ENCODE data around the gene KRTAP1-3.
"Not testable (repeated sequence)": the region's sequence is repeated elsewhere in the genome, so short reads cannot be mapped to it uniquely, and the experiment has no call there.

The KRTAP1-3 gene

GRCh38 chr17:41058741-41059140 lies 24.1 kb upstream of the KRTAP1-3 start:
- DNase-seq (ENCODE audit: extremely low read depth, low read depth), result no peak
- H3K4me3 ChIP-seq (replicated peaks; ENCODE audit: low read depth, low read length), result no peak overlapping the region
- TF ChIP-seq CTCF (IDR thresholded peaks at IDR 0.05; ENCODE audit: low read depth, low read length, missing control alignments), result no peak

GRCh38 chr17:41057547-41057946 lies 22.9 kb upstream of the KRTAP1-3 start:
- TF ChIP-seq CTCF (IDR thresholded peaks at IDR 0.05; ENCODE audit: low read depth, low read length, missing control alignments), result no peak
- DNase-seq (ENCODE audit: extremely low read depth, low read depth), result no peak
- H3K4me3 ChIP-seq (replicated peaks; ENCODE audit: low read depth, low read length), result no peak overlapping the region

DNA sequence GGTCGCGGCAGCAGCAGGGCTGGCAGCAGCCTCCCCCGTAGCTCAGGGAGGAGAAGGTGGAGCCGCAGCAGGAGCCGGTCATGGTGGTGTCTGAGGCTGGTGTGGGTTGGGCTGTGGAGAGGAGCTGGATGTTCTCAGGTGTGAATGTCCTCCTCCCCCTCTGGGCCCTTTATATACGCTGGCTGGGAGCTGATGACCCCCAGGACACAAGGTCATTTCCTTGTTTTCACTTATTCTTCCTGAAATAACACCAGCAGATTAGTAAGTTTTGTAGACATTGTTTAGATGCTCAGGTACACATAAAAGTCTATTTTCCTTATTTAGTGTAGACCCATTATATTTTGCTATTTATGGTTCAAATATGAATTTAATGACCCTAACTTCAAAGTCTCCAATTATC lies 20.5 kb upstream of the KRTAP1-3 start, which contains the start of gene KRTAP2-2:
Gene KRTAP2-2 (minus strand): TSS at position 101 of the 400 bp plus-strand sequence. CDS start 19 bp downstream, at position 82.
- not testable (repeated sequence) for DNase-seq (ENCODE audit: extremely low read depth, low read depth); H3K4me3 ChIP-seq (replicated peaks; ENCODE audit: low read depth, low read length)

DNA sequence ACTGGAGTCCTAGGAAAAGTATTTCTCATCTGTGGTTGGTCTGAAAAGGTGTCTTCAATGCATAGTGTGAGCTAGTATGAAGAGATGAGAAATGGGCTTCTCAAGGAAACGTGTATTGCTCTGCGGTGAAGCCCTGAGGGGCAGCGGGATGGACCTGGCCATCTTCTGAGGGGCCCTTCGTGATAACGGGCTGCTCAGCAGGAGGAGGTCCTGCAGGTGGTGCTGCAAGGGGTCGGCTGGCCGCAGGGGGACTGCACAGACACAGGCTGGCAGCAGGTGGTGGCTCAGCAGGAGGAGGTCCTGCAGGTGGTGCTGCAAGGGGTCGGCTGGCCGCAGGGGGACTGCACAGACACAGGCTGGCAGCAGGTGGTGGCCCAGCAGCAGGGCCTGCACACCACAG lies 19.9 kb upstream of the KRTAP1-3 start:
- not testable (repeated sequence) for H3K4me3 ChIP-seq (replicated peaks; ENCODE audit: low read depth, low read length); DNase-seq (ENCODE audit: extremely low read depth, low read depth)

GRCh38 chr17:41054025-41054424 lies 19.4 kb upstream of the KRTAP1-3 start:
- H3K4me3 ChIP-seq (replicated peaks; ENCODE audit: low read depth, low read length), result no peak overlapping the region
- DNase-seq (ENCODE audit: extremely low read depth, low read depth), result no peak
- no peak for TF ChIP-seq CTCF (IDR thresholded peaks at IDR 0.05; ENCODE audit: low read depth, low read length, missing control alignments)

DNA sequence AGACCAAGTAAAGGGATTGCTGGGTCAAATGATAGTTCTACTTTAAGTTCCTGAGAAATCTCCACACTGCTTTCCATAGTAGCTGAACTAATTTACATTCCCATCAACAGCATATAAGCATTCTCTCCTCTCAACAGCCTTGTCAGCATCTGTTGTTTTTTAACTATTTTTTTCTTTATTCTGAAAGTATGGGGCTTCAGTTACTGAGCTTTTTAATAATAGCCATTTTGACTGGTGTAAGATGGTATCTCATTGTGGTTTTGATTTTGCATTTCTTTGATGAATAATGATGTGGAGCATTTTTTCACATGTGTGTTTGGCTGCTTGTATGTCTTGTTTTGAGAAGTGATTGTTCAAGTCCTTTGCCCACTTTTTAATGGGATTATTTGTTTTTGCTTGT lies 17.9 kb upstream of the KRTAP1-3 start:
- no peak for DNase-seq (ENCODE audit: extremely low read depth, low read depth)
- no peak overlapping the region for H3K4me3 ChIP-seq (replicated peaks; ENCODE audit: low read depth, low read length)
- no peak for TF ChIP-seq CTCF (IDR thresholded peaks at IDR 0.05; ENCODE audit: low read depth, low read length, missing control alignments)

GRCh38 chr17:41049110-41049509 lies 14.4 kb upstream of the KRTAP1-3 start:
- no peak overlapping the region for H3K4me3 ChIP-seq (replicated peaks; ENCODE audit: low read depth, low read length)
- no peak for DNase-seq (ENCODE audit: extremely low read depth, low read depth)
- TF ChIP-seq CTCF (IDR thresholded peaks at IDR 0.05; ENCODE audit: low read depth, low read length, missing control alignments), result no peak

DNA sequence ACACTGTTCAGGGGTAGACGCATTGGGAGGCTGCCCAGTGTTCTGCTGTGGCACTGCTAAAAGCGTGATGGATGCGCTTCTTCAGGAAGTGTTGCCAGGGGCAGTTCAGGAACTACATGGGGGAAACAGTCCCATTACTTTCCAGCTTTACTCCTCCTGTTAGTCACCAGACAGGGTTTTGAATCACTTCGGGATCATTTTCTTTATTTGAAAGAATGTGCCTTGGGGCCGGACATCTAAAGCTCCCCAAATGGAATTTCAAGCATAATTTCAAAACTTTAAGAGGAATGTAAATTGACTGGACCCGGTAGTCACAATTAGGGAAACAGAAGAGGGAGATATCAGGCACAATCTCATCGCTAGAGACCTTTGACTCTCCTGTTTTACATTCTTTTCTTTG lies 13.8 kb upstream of the KRTAP1-3 start:
- no peak for TF ChIP-seq CTCF (IDR thresholded peaks at IDR 0.05; ENCODE audit: low read depth, low read length, missing control alignments)
- no peak overlapping the region for H3K4me3 ChIP-seq (replicated peaks; ENCODE audit: low read depth, low read length)
- DNase-seq (ENCODE audit: extremely low read depth, low read depth), result no peak

DNA sequence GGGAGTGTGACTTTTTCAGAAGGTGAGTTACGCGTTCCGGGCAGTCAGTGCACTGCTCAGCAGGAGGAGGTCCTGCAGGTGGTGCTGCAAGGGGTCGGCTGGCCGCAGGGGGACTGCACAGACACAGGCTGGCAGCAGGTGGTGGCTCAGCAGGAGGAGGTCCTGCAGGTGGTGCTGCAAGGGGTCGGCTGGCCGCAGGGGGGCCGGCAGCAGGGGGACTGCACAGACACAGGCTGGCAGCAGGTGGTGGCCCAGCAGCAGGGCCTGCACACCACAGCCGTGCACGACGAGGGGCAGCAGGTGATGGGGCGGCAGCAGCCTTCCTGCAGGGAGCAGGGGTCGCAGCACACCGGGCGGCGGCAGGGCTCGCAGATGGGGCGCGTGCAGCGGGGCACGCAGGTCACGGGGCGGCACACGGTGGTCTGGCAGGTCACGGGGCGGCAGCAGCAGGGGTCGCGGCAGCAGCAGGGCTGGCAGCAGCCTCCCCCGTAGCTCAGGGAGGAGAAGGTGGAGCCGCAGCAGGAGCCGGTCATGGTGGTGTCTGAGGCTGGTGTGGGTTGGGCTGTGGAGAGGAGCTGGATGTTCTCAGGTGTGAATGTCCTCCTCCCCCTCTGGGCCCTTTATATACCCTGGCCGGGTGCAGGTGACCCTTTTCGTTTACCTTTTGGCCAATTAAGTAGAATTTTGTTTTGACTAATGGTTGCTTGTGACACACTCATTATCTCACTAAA lies 12.2 kb upstream of the KRTAP1-3 start, which contains the start of gene KRTAP2-1:
Gene KRTAP2-1 (minus strand): TSS at position 582 of the 731 bp plus-strand sequence. CDS start 49 bp downstream, at position 533.
- not testable (repeated sequence) for H3K4me3 ChIP-seq (replicated peaks; ENCODE audit: low read depth, low read length); DNase-seq (ENCODE audit: extremely low read depth, low read depth)
